Activated effector memory CD4-positive, alpha-beta T cell treated with anti-CD3 and anti-CD28 coated beads, Interleukin-2, amount 50 U/mL, for 16 hours (primary cell): ENCODE results near the gene MTOR.

Source experiments
- DNase-seq: peaks from one replicate; pipeline ENCODE4 v3.0.0-alpha.2; 2020

The MTOR gene

GRCh38 chr1:11144570-11145256 is 117.6 kb downstream of the MTOR start:
- DNase-seq = no peak

- DNase-seq = no peak
Observed at GRCh38 chr1:11143907-11144306, 118.4 kb downstream of the MTOR start.

GRCh38 chr1:11143401-11143800 is 119.0 kb downstream of the MTOR start:
- no peak for DNase-seq

GRCh38 chr1:11142618-11143391 is 119.5 kb downstream of the MTOR start:
- DNase-seq = no peak

- DNase-seq = no peak
Observed at GRCh38 chr1:11138952-11139351, 123.4 kb downstream of the MTOR start.

- no peak for DNase-seq
Observed at GRCh38 chr1:11138029-11138428, 124.3 kb downstream of the MTOR start.

GRCh38 chr1:11134898-11135266 is 127.5 kb downstream of the MTOR start:
- DNase-seq = no peak

GRCh38 chr1:11134251-11134897 is 128.0 kb downstream of the MTOR start:
- DNase-seq = no peak

- no peak for DNase-seq
Observed at GRCh38 chr1:11132563-11133293, 129.6 kb downstream of the MTOR start.

- no peak for DNase-seq
Observed at GRCh38 chr1:11131816-11132215, 130.5 kb downstream of the MTOR start.

GRCh38 chr1:11130406-11130805 is 131.9 kb downstream of the MTOR start:
- no peak for DNase-seq

- no peak for DNase-seq
Observed at GRCh38 chr1:11129649-11130390, 132.5 kb downstream of the MTOR start.

GRCh38 chr1:11126569-11126968 is 135.8 kb downstream of the MTOR start:
- no peak for DNase-seq

GRCh38 chr1:11125931-11126330 is 136.4 kb downstream of the MTOR start:
- DNase-seq = no peak

- DNase-seq = no peak
Observed at GRCh38 chr1:11124965-11125364, 137.4 kb downstream of the MTOR start.

GRCh38 chr1:11116318-11116717 is 146.0 kb downstream of the MTOR start:
- peak; percentile 37 for DNase-seq

- no peak for DNase-seq
Observed at GRCh38 chr1:11114966-11115365, 147.4 kb downstream of the MTOR start.

GRCh38 chr1:11109047-11109760 is 153.1 kb downstream of the MTOR start:
- no peak for DNase-seq

GRCh38 chr1:11107599-11107998 is 154.8 kb downstream of the MTOR start:
- peak; percentile 34 for DNase-seq

GRCh38 chr1:11105586-11105985 is 156.8 kb downstream of the MTOR start:
- DNase-seq = peak; percentile 14

- peak; percentile 22 for DNase-seq
Observed at GRCh38 chr1:11101347-11101746, 161.0 kb downstream of the MTOR start.

- peak; percentile 14 for DNase-seq
Observed at GRCh38 chr1:11100806-11101205, 161.5 kb downstream of the MTOR start.
